Measurements from ENCODE around the gene TECPR2. TPM values are rescaled to one million over a fixed set of nuclear protein-coding genes. Genes with fewer than 3 reads are reported as not detected.

Gene TECPR2
- total RNA-seq, 2 donors from 2014 or later: 27.7 to 28.0 TPM

- H3K4me3 ChIP-seq (ENCODE audit: low read length): peak overlapping the region; percentile 88
- peaks cover 3% of the 10 kb centered on the region for H3K4me1 ChIP-seq (ENCODE audit: control insufficient read depth, insufficient read depth, low read length)
- H3K36me3 ChIP-seq (ENCODE audit: control insufficient read depth, insufficient read depth, low read length): no peaks in the 10 kb centered on the region
- peaks cover 7% of the 10 kb centered on the region for H3K4me1 Mint-ChIP-seq
- no peak for DNase-seq
- no peak overlapping the region for H3K27ac ChIP-seq (ENCODE audit: low read depth, low read length)
- no peak for TF ChIP-seq CTCF (conservative IDR thresholded peaks at IDR 0.05)
- no peaks in the 10 kb centered on the region for H3K9me3 ChIP-seq (ENCODE audit: control insufficient read depth, low read length)
- WGBS, 2 experiments (ENCODE audit: insufficient coverage in 1 of 2, insufficient read length in 1 of 2): 24 to 27% methylated on average over 8 to 11 of the region's 11 CpGs
- no peaks in the 10 kb centered on the region for H3K9me3 Mint-ChIP-seq
- peak overlapping the region; percentile 66 for H3K4me3 Mint-ChIP-seq
- H3K27me3 Mint-ChIP-seq (ENCODE audit: insufficient read depth): no peaks in the 10 kb centered on the region
- H3K27me3 ChIP-seq (ENCODE audit: control insufficient read depth, insufficient read depth, low read length, poor library complexity, severe bottlenecking): no peaks in the 10 kb centered on the region
- peak overlapping the region; percentile 81 for H3K27ac Mint-ChIP-seq
- peak overlapping the region; percentile 26 for H3K9ac ChIP-seq (ENCODE audit: extremely low read depth, low read length, poor library complexity, severe bottlenecking)
- no peaks in the 10 kb centered on the region for H3K36me3 Mint-ChIP-seq (ENCODE audit: low read depth)
Measured at GRCh38 chr14:102525219-102525928, 162.6 kb downstream of the TECPR2 start.

- H3K27ac ChIP-seq (ENCODE audit: low read depth, low read length): no peak overlapping the region
- peak overlapping the region; percentile 56 for H3K27ac Mint-ChIP-seq
- no peak for TF ChIP-seq CTCF (conservative IDR thresholded peaks at IDR 0.05)
- H3K4me1 Mint-ChIP-seq: peaks cover 7% of the 10 kb centered on the region
- H3K27me3 ChIP-seq (ENCODE audit: control insufficient read depth, insufficient read depth, low read length, poor library complexity, severe bottlenecking): no peaks in the 10 kb centered on the region
- H3K4me1 ChIP-seq (ENCODE audit: control insufficient read depth, insufficient read depth, low read length): peaks cover 3% of the 10 kb centered on the region
- no peak overlapping the region for H3K9ac ChIP-seq (ENCODE audit: extremely low read depth, low read length, poor library complexity, severe bottlenecking)
- H3K9me3 Mint-ChIP-seq: no peaks in the 10 kb centered on the region
- H3K36me3 Mint-ChIP-seq (ENCODE audit: low read depth): no peaks in the 10 kb centered on the region
- DNase-seq: no peak
- no peaks in the 10 kb centered on the region for H3K27me3 Mint-ChIP-seq (ENCODE audit: insufficient read depth)
- H3K9me3 ChIP-seq (ENCODE audit: control insufficient read depth, low read length): no peaks in the 10 kb centered on the region
- no peaks in the 10 kb centered on the region for H3K36me3 ChIP-seq (ENCODE audit: control insufficient read depth, insufficient read depth, low read length)
- peak overlapping the region; percentile 88 for H3K4me3 ChIP-seq (ENCODE audit: low read length)
- WGBS, 2 experiments (ENCODE audit: insufficient coverage in 1 of 2, insufficient read length in 1 of 2): 84 to 89% methylated on average over 7 to 12 of the region's 12 CpGs
- peak overlapping the region; percentile 66 for H3K4me3 Mint-ChIP-seq
Measured at GRCh38 chr14:102525929-102526497, 163.3 kb downstream of the TECPR2 start.

- Mint-ChIP-seq H3K4me3 (no peak overlapping the region), H3K27ac (no peak overlapping the region), H3K9me3 (no peaks in the 10 kb centered on the region), H3K4me1 (peaks cover 7% of the 10 kb centered on the region), H3K36me3 (ENCODE audit: low read depth) (no peaks in the 10 kb centered on the region), H3K27me3 (ENCODE audit: insufficient read depth) (no peaks in the 10 kb centered on the region)
- no peaks in the 10 kb centered on the region for H3K27me3 ChIP-seq (ENCODE audit: control insufficient read depth, insufficient read depth, low read length, poor library complexity, severe bottlenecking)
- whole genome bisulfite sequencing, 2 experiments (ENCODE audit: insufficient coverage in 1 of 2, insufficient read length in 1 of 2): 95 to 96% methylated on average over 4 to 8 of the region's 11 CpGs
- H3K27ac ChIP-seq (ENCODE audit: low read depth, low read length): no peak overlapping the region
- no peaks in the 10 kb centered on the region for H3K9me3 ChIP-seq (ENCODE audit: control insufficient read depth, low read length)
- H3K36me3 ChIP-seq (ENCODE audit: control insufficient read depth, insufficient read depth, low read length): no peaks in the 10 kb centered on the region
- TF ChIP-seq CTCF (conservative IDR thresholded peaks at IDR 0.05): no peak
- H3K9ac ChIP-seq (ENCODE audit: extremely low read depth, low read length, poor library complexity, severe bottlenecking): no peak overlapping the region
- H3K4me3 ChIP-seq (ENCODE audit: low read length): no peak overlapping the region
- H3K4me1 ChIP-seq (ENCODE audit: control insufficient read depth, insufficient read depth, low read length): peaks cover 3% of the 10 kb centered on the region
- no peak for DNase-seq
Measured at GRCh38 chr14:102528431-102529170, 165.9 kb downstream of the TECPR2 start.
